Coronary artery (tissue), 2 donors: ENCODE data around the gene POFUT1.

Experiments
- DNase-seq: peaks from one replicate; pipeline ENCODE4 v3.0.0-alpha.2; 2017; ENCODE audit warnings: low spot score
- H3K27ac ChIP-seq, 2 donors: fragments of 200-600 bp; sonication (generic); one replicate each; pipeline ENCODE4 v1.5.1; 2016 to 2019
- H3K4me3 ChIP-seq: fragments of 200-600 bp; sonication (generic); 2 replicates; pipeline ENCODE4 v1.5.1; 2016; ENCODE audit warnings: mild to moderate bottlenecking, moderate library complexity
- CTCF ChIP-seq: fragments of 200-600 bp; sonication (generic); IDR thresholded peaks from one replicate; pipeline ENCODE4 v1.5.1; 2019; ENCODE audit warnings: antibody characterized with exemption

POFUT1 gene

GRCh38 chr20:32209850-32210605 is 2.3 kb downstream of the POFUT1 start:
- TF ChIP-seq CTCF: no peak

GRCh38 chr20:32213870-32214269 is 6.2 kb downstream of the POFUT1 start:
- no peak overlapping the region for H3K4me3 ChIP-seq
- DNase-seq: no peak
- no peak for TF ChIP-seq CTCF

More at GRCh38 chr20:32209850-32210605, 2.3 kb downstream of the POFUT1 start:
- no peak for DNase-seq
- Histone ChIP-seq H3K4me3 (no peak overlapping the region), H3K27ac (no peak overlapping the region)

GRCh38 chr20:32215147-32215546 is 7.5 kb downstream of the POFUT1 start:
- no peak for DNase-seq
- no peak overlapping the region for H3K27ac ChIP-seq
- H3K4me3 ChIP-seq: no peak overlapping the region
- no peak for TF ChIP-seq CTCF

More at GRCh38 chr20:32213870-32214269, 6.2 kb downstream of the POFUT1 start:
- no peak overlapping the region for H3K27ac ChIP-seq

- H3K27ac ChIP-seq: no peak overlapping the region
- no peak for DNase-seq
- no peak overlapping the region for H3K4me3 ChIP-seq
- no peak for TF ChIP-seq CTCF
These were observed 8.0 kb downstream of the POFUT1 start for GRCh38 chr20:32215729-32216128.

GRCh38 chr20:32216179-32217142 is 8.8 kb downstream of the POFUT1 start:
- Histone ChIP-seq H3K4me3 (no peak overlapping the region), H3K27ac (no peak overlapping the region)
- DNase-seq: no peak
- TF ChIP-seq CTCF: no peak

- no peak for TF ChIP-seq CTCF
- DNase-seq: no peak
- Histone ChIP-seq H3K4me3 (no peak overlapping the region), H3K27ac (no peak overlapping the region)
These were observed 10.6 kb downstream of the POFUT1 start for GRCh38 chr20:32218156-32218900.
